BJ (cell line): ENCODE measurements around the gene ITCH. TPM values are rescaled to one million over a fixed set of nuclear protein-coding genes. Genes with fewer than 3 reads are reported as not detected.
"Not testable (repeated sequence)": the region's sequence is repeated elsewhere in the genome, so short reads cannot be mapped to it uniquely, and the experiment has no call there.

Experiments
- CTCF ChIA-PET: fragments of 350-600 bp; formaldehyde crosslinking; extraction: SDS; loops from one replicate; lab custom pipeline; 2021; ENCODE audit warnings: antibody characterized with exemption, inconsistent platforms; lab: Yijun Ruan, JAX
- POLR2A ChIA-PET: fragments of 300-600 bp; sonication (Branson Sonifier 250); formaldehyde crosslinking; extraction: SDS; loops from one replicate; lab custom pipeline; 2021; ENCODE audit warnings: antibody characterized with exemption; lab: Charles Lee
- DNase-seq: peaks from one replicate; pipeline ENCODE4 v3.0.0-alpha.2; 2011; ENCODE audit warnings: low read depth
- H3K27me3 ChIP-seq: 2 replicates; pipeline ENCODE4 v1.6.0; 2011; ENCODE audit warnings: low read length; ENCODE audit not compliant: control insufficient read depth, insufficient read depth
- H3K36me3 ChIP-seq: 2 replicates; pipeline ENCODE4 v1.5.1; 2011; ENCODE audit warnings: low read length; ENCODE audit not compliant: control insufficient read depth, insufficient read depth
- H3K4me3 ChIP-seq: 2 replicates; pipeline ENCODE4 v1.5.1; 2011; ENCODE audit warnings: low read depth, mild to moderate bottlenecking, control low read depth, low read length
- CTCF ChIP-seq: IDR thresholded peaks from 2 replicates; pipeline ENCODE4 v1.5.1; 2011; ENCODE audit warnings: low read depth, mild to moderate bottlenecking, control low read depth, inconsistent platforms, low read length, moderate library complexity; ENCODE audit not compliant: insufficient read depth
- polyA plus RNA-seq: library from polyadenylated mRNA; depleted of rRNA; stranded (reverse); fragments of >200 nt; gene quantifications from 2 replicates; pipeline ENCODE4 v1.2.3, GENCODE V29; 2011

ITCH gene
- polyA plus RNA-seq, 1 experiment: 7.8 TPM

DNA sequence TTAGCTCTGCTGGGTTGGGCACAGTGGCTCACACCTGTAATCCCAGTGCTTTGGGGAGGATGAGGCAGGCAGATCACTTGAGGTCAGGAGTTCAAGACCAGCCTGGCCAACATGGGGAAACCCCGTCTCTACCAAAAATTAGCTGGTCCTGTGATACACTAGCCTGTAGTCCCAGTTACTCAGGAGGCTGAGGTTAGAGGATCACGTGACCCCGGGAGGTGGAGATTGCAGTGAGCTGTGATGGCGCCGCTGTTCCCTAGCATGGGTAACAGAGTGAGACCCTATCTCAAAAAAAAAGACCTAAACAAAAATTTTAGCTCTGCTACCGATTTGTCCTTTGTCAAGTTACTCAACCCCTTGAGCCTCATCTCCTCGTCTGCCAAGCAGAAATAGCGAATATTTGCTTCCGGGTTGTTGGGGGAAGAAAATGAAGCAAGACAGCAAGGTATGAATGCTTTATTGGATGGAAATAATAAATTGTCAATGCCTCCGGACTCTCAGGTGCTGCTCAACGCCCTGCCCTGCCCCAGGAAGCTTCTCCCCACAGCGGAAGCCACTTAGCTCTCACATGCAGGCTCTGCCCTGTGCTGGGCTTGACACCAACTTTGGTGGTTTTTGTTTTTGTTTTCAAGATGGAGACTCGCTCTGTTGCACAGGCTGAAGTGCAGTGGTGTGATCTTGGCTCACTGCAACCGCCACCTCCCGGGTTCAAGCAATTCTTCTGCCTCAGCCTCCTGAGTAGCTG is 24.9 kb upstream of the ITCH start:
- TF ChIP-seq CTCF: no peak
- POLR2A ChIA-PET: no interaction called here
- H3K36me3 ChIP-seq: no peaks in the 10 kb centered on the region
- no peaks in the 10 kb centered on the region for H3K27me3 ChIP-seq
- no peak for DNase-seq
- H3K4me3 ChIP-seq: no peak overlapping the region
- CTCF ChIA-PET: interaction anchor here (0.6 to 1.0 kb wide), 3 partner anchors 25 to 1743 kb away, joined by 3 to 4 read pairs (median 3); no protein-coding TSS in a partner anchor

GRCh38 chr20:34340726-34341125 is 22.3 kb upstream of the ITCH start:
- H3K36me3 ChIP-seq, DNase-seq, H3K27me3 ChIP-seq, H3K4me3 ChIP-seq, POLR2A ChIA-PET: not testable (repeated sequence)
- CTCF ChIA-PET: interaction anchor here (0.6 kb wide), 1 partner anchor 178 kb away, joined by 3 read pairs; no protein-coding TSS in a partner anchor

GRCh38 chr20:34341199-34341598 is 21.9 kb upstream of the ITCH start:
- POLR2A ChIA-PET, H3K27me3 ChIP-seq, H3K36me3 ChIP-seq, H3K4me3 ChIP-seq, DNase-seq: not testable (repeated sequence)
- CTCF ChIA-PET: interaction anchor here (0.6 kb wide), 1 partner anchor 177 kb away, joined by 3 read pairs; no protein-coding TSS in a partner anchor

- Histone ChIP-seq H3K27me3 (no peaks in the 10 kb centered on the region), H3K4me3 (no peak overlapping the region), H3K36me3 (no peaks in the 10 kb centered on the region)
- DNase-seq: no peak
- no peak for TF ChIP-seq CTCF
- ChIA-PET POLR2A (no interaction called here), CTCF (no interaction called here)
Measured at GRCh38 chr20:34343458-34344211, 19.4 kb upstream of the ITCH start.

- ChIA-PET POLR2A (no interaction called here), CTCF (no interaction called here)
- Histone ChIP-seq H3K27me3 (no peaks in the 10 kb centered on the region), H3K4me3 (no peak overlapping the region), H3K36me3 (no peaks in the 10 kb centered on the region)
- TF ChIP-seq CTCF: no peak
- DNase-seq: no peak
Measured at GRCh38 chr20:34344238-34344637, 18.8 kb upstream of the ITCH start.

GRCh38 chr20:34345402-34345736 is 17.7 kb upstream of the ITCH start:
- no peak for TF ChIP-seq CTCF
- POLR2A ChIA-PET: no interaction called here
- H3K27me3 ChIP-seq: no peaks in the 10 kb centered on the region
- CTCF ChIA-PET: interaction anchor here (1.2 kb wide), 1 partner anchor 17 kb away, joined by 3 read pairs; the partner anchor contains the start of gene ITCH
- no peak for DNase-seq
- H3K4me3 ChIP-seq: no peak overlapping the region
- no peaks in the 10 kb centered on the region for H3K36me3 ChIP-seq

DNA sequence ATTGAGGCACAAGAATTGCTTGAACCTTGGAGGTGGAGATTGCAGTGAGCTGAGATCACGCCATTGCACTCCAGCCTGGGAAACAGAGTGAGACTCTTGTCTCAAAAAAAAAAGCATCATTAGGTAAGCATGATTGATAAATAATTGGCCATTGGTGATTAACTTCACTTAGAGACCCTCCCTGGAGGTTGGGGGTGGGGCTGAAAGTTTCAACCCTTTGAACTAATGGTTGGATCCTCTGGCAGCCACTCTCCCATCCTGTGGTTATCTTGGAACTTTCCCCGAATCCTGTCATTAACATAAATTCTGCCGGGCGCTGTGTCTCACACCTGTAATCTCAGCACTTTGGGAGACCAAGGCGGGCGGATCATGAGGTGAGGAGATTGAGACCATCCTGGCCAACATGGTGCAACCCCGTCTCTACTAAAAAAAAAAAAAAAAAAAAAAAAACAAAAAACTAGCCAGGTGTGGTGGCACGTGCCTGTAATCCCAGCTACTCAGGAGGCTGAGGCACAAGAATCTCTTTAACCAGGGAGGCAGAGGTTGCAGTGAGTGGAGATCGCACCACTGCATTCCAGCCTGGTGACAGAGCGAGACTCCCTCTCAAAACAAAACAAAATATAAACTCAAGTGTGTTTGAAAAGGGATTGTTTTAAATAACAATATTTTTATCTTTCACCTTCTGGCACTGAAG is 17.1 kb upstream of the ITCH start:
- H3K4me3 ChIP-seq, DNase-seq, H3K36me3 ChIP-seq, POLR2A ChIA-PET, H3K27me3 ChIP-seq: not testable (repeated sequence)
- CTCF ChIA-PET: interaction anchor here (1.2 kb wide), 1 partner anchor 16 kb away, joined by 3 read pairs; the partner anchor contains the start of gene ITCH

DNA sequence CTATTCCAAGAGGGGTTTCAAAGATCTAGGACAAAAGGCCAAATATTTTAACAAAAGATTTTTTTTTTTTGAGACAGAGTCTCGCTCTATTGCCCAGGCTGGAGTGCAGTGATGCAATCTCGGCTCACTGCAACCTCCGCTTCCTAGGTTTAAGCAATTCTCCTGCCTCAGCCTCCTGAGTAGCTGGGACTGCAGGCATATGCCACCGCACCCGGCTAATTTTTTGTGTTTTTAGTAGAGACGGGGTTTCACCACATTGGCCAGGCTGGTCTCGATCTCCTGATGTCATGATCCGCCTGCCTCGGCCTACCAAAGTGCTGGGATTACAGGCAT is 16.6 kb upstream of the ITCH start:
- CTCF ChIA-PET, H3K36me3 ChIP-seq, H3K27me3 ChIP-seq, POLR2A ChIA-PET, DNase-seq, H3K4me3 ChIP-seq: not testable (repeated sequence)
